HG03108 (cell line): Measurements from ENCODE around the gene ANO4.
"Not testable (repeated sequence)": the region's sequence is repeated elsewhere in the genome, so short reads cannot be mapped to it uniquely, and the experiment has no call there.

Experiments used
- ATAC-seq: cut with Tn5 transposase; IDR thresholded peaks from one replicate; pipeline ENCODE4 v1.9.1; 2021; ENCODE audit warnings: moderate library complexity; ENCODE audit not compliant: unreplicated experiment

ANO4 gene

DNA sequence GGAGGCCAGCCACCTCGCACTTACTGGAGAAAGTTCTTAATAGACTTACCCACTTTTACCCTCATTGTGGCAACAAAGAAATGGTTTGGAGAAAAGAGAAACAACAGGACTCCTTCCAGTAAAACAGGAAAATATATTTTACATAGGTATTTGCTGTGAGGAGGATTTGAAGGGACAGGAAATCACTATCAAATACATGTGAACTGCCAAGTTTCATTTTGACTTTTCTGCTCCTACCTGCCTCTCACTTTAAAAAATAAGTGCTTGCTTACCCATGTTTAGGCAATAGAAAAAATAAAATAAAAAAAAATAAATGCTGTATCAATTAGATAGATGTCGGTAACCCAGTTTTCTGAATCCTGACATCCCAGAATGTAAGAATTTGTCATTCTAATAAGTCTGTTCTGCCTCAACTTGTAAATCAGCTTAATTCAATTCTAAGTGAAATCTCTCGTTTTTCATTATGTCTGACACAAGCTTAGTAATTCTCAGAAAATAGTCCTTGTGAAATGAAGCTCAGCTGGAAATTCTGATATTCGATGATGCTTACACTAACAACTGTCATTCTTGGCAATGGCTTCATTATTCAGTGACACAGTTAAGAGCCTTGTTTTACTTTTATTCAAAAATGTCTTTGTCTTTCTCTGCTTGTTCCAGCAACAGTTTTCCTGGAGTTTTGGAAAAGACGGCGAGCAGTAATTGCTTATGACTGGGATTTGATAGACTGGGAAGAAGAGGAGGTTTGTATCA lies 284.1 kb downstream of the ANO4 start:
- no peak for ATAC-seq

DNA sequence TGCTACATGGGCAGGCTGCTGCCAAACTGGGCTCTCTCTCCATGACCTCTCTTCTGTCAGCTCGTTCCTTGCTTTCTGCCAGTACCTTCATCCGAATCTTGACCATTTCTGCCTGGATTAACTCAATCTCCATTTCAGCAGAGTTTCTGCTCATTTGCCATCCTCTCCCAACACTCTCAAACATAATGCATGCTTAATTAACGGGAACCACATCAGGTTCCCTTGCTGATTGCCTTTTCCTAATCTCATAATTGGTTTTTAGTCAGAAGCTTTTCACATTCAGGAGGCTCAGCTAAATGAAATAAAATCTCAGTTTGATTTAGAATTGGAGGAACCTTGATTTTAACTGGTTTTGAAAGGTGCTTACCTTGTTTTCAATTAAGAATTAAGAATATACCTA lies 288.1 kb downstream of the ANO4 start:
- no peak for ATAC-seq

DNA sequence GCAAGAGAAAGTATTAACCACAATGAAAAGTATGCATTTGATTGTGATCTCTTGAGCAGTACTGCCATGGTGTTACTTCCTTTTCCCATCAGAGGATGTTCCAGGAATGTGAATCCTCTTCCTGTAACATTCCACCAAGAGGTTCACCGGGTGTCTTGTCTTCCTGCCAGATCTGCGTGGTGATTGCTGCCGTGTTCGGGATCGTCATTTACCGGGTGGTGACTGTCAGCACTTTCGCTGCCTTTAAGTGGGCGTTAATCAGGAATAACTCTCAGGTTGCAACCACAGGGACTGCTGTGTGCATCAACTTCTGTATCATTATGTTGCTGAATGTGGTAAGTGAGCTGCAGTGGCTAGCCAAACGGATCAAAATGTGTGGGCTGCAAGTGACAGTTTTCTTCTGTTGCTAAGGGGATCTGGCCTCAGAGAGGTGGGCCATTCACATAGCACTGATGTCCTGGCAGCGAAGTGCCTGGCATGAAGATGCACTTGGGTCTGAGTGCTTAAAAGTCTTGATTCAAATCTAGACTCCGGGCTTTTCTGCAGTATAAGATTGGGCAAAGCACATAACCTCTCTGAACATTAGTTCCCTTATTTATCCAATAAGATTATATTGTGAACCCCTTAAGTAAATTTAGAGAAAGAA lies 292.0 kb downstream of the ANO4 start:
- ATAC-seq, result no peak

- no peak for ATAC-seq
These were observed 293.3 kb downstream of the ANO4 start for GRCh38 chr12:101087920-101088319.

DNA sequence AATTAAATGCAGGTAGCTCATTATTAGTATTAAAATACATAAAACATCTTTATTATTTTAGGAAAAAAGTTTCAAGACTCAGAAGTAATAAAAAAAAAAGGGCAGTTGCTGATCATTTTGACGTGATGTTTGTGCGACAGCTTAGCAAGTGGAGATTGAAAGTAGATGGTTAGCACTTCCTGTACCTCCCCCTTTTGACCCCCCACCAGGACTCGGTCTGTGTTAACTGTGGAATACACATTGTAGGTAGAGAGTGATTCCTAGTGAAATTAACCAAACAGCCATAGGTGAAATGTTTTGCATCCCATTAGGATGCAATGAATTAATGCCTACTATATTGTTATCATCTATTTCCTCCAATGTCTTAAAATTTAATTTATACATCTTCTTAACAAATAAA lies 294.7 kb downstream of the ANO4 start:
- no peak for ATAC-seq

DNA sequence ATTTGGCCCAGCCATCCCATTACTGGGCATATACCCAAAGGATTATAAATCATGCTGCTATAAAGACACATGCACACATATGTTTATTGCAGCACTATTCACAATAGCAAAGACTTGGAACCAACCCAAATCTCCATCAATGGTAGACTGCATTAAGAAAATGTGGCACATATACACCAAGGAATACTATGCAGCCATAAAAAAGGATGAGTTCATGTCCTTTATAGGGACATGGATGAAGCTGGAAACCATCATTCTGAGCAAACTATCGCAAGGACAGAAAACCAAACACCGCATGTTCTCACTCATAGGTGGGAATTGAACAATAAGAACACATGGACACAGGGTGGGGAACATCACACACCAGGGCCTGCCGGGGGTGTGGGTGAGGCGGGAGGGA lies 295.6 kb downstream of the ANO4 start:
- not testable (repeated sequence) for ATAC-seq

GRCh38 chr12:101097829-101098580 lies 303.4 kb downstream of the ANO4 start:
- ATAC-seq, result no peak

DNA sequence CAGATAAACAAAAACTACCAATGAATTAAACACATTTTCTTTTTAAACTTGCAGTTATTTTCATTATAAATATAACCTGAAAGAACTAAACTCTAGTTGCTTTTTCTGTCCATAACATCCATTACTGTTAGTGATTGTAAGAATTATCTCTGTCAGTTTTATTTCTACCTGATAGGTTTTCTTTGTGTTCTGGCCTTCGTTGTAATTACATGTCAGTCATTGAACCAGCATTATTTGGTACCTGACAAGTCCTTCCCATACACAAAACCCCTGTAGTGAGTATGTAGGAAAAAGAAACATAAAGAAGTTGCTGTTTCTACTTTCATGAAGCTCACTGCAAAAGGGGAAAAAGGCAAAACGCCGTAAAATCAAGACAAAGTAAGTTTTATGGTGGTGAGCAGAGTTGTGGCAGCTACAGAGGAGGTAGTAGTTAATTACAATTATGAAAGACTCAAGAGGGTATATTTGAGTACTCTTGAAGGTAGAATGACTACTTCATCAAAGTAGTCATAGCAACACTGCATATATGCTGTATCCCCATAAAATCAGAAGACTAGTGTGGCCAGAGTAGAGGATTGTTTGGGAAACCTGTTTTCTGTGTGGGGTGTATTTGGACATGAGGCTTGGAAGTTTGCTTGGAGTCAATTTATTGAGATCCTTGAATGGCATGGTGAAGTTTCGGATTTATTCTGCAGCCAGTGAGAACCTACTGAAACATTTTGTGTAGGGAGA lies 312.6 kb downstream of the ANO4 start:
- ATAC-seq, result no peak

GRCh38 chr12:101108130-101108529 lies 313.6 kb downstream of the ANO4 start:
- ATAC-seq, result no peak

DNA sequence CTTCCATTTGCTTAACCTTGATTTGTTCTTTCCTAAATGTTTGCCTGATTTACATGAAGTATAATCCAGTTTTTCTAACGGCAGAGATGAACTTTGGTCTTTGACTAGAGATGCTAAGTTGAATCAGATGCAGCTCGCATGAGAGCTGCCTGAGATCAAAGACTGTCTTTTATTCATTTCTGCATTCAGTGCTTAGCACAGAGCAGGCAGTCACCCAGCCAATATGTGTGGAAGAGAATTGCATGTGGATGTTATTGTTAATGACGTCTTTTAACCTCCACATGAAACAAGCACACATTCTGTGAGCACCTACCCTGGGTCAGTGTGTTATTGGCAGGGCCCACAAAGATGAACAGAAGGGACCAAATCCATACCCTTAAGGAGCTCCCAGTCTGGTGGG lies 316.3 kb downstream of the ANO4 start:
- ATAC-seq, result no peak

- ATAC-seq, result no peak
These were observed 316.9 kb downstream of the ANO4 start for GRCh38 chr12:101111441-101111840.

DNA sequence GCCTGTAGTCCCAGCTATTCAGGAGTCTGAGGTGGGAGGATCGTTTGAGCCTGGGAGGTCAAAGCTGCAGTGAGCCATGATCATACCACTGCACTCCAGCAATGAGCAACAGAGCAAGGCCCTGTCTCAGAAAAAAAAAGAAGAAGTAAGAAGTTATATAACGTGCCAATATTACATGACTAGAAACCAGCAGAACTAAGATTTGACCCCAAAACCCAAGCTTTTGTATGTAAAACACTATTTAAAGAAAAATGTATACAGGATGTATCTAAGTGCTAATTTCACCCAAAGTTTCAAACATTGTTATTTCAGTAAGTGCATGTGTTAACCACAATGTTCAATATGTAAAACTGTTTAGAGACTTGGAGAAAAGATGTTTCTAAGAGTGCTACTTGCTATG lies 320.8 kb downstream of the ANO4 start:
- no peak for ATAC-seq

GRCh38 chr12:101116911-101117310 lies 322.3 kb downstream of the ANO4 start:
- ATAC-seq, result no peak

- no peak for ATAC-seq
These were observed 323.3 kb downstream of the ANO4 start for GRCh38 chr12:101117842-101118241.

- no peak for ATAC-seq
These were observed 333.1 kb downstream of the ANO4 start for GRCh38 chr12:101127521-101128219.

DNA sequence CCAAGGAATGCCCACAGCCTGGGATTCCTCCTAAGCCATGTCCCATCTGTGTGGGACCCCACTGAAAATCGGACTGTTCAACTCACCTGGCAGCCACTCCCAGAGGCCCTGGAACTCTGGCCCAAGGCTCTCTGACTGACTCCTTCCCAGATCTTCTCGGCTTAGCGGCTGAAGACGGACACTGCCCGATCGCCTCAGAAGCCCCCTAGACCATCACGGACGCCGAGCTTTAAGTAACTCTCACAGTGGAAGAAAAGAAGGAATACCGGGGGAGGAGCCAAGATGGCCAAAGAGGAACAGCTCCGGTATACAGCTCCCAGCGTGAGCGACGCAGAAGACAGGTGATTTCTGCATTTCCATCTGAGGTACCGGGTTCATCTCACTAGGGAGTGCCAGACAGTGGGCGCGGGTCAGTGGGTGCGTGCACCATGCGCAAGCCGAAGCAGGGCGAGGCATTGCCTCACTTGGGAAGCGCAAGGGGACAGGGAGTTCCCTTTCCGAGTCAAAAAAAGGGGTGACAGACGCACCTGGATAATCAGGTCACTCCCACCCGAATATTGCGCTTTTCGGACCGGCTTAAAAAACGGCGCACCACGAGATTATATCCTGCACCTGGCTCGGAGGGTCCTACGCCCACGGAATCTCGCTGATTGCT lies 351.3 kb downstream of the ANO4 start:
- ATAC-seq, result not testable (repeated sequence)

- ATAC-seq, result no peak
These were observed 370.7 kb downstream of the ANO4 start for GRCh38 chr12:101165319-101165718.

DNA sequence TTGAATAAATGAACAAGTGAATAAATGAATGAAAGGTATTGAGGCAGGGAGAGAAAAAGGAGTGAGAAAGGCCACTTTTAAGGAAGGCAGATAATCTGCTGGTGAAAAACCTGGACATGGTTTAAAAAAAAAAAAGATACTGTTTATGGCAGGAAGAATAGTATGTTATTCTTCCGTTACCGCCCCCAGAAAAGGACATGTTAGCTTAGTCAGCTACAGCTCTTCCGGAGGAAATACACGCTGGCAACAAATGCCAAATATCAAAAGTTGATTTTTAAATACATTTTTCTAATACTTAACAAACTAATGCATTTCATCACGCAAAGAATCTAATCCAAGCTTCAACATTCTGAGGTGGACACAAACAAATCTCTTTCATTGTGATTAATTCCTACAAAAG lies 372.3 kb downstream of the ANO4 start:
- ATAC-seq, result no peak

GRCh38 chr12:101168001-101168400 lies 373.4 kb downstream of the ANO4 start:
- no peak for ATAC-seq

GRCh38 chr12:101172316-101172715 lies 377.7 kb downstream of the ANO4 start:
- no peak for ATAC-seq
